Body of pancreas (tissue), 4 donors: ENCODE measurements around the gene ACHE. TPM values are rescaled to one million over a fixed set of nuclear protein-coding genes. Genes with fewer than 3 reads are reported as not detected.
A peak's percentile ranks its signal among the peaks of the same experiment; 100 is the strongest.
"Not testable (repeated sequence)": the region's sequence is repeated elsewhere in the genome, so short reads cannot be mapped to it uniquely, and the experiment has no call there.

ENCODE experiments used
- ATAC-seq: fragments of 150-250 bp; one replicate; pipeline ENCODE4 v1.9.1; 2016
- DNase-seq, 4 donors: peaks; one replicate each; pipeline ENCODE4 v3.0.0-alpha.2; 2019
- H3K27ac ChIP-seq, 4 donors: fragments of 200-600 bp; sonication (generic); 1 replicate in 3 of 4; 2 replicates in 1 of 4; pipeline versions ENCODE4 v1.5.1 to v1.6.1; 2016 to 2019; ENCODE audit warnings: mild to moderate bottlenecking in 1 of 4, mixed read lengths in 1 of 4, moderate library complexity in 1 of 4
- H3K27me3 ChIP-seq, 2 donors: fragments of 200-600 bp; sonication (generic); one replicate each; pipeline ENCODE4 v1.6.0; 2016; ENCODE audit warnings: mild to moderate bottlenecking in 1 of 2
- H3K36me3 ChIP-seq, 2 donors: fragments of 200-600 bp; sonication (generic); replicated peaks in 1 of 2; 2 replicates each; pipeline ENCODE4 v1.5.1; 2016; ENCODE audit warnings: low read depth in 2 of 2; ENCODE audit not compliant: insufficient read depth in 1 of 2
- H3K4me1 ChIP-seq: fragments of 200-600 bp; sonication (generic); one replicate; pipeline ENCODE4 v1.6.0; 2016
- H3K4me3 ChIP-seq, 2 donors: fragments of 200-600 bp; sonication (generic); 1 replicate in 1 of 2; 2 replicates in 1 of 2; pipeline ENCODE4 v1.5.1; 2016 to 2019
- H3K9me3 ChIP-seq, 3 donors: fragments of 200-600 bp; sonication (generic); 1 replicate in 2 of 3; 2 replicates in 1 of 3; pipeline ENCODE4 v1.5.1; 2016
- POLR2A ChIP-seq, 3 donors: fragments of 450-650 bp; IDR thresholded peaks; one replicate each; pipeline ENCODE4 v1.6.1; 2016; ENCODE audit warnings: antibody characterized with exemption in 3 of 3, mild to moderate bottlenecking in 2 of 3
- WGBS, 2 donors: methylation state at CpG; one replicate each; pipeline ENCODE4 v1.1.5; 2017; 5-methylcytosine and 5-hydroxymethylcytosine counted together
- intact Hi-C: fragments of 100-400 bp; cut with DNase I; formaldehyde crosslinking; loops from one replicate; pipeline ENCODE4 v1.15.1; 2023
- total RNA-seq, 2 donors: library from RNA; depleted of rRNA; stranded (reverse); fragments of >200 nt; gene quantifications; one replicate each; pipeline ENCODE4 v1.1.0, GENCODE V29; 2016
- TF ChIP-seq, protein P1 (sequence below), 7 experiments: fragments of 450-650 bp in 4 of 7; fragments of 200-600 bp in 3 of 7; sonication (generic) in 3 of 7; IDR thresholded peaks; one replicate each; pipeline ENCODE4 v1.5.1; 2016 to 2019; ENCODE audit warnings: antibody characterized with exemption in 7 of 7

Gene ACHE
- total RNA-seq: 1 to 10 TPM; 6.2 to 7.3 TPM

GRCh38 chr7:100895701-100895955 lies at the start of gene ACHE:
Gene ACHE (minus strand): TSS chr7:100895888. CDS start chr7:100894232, 1,656 bp downstream.
- H3K27me3 ChIP-seq: peaks cover 0 to 18% of the 10 kb centered on the region in 2 donors
- ATAC-seq: peak; percentile 12

DNA sequence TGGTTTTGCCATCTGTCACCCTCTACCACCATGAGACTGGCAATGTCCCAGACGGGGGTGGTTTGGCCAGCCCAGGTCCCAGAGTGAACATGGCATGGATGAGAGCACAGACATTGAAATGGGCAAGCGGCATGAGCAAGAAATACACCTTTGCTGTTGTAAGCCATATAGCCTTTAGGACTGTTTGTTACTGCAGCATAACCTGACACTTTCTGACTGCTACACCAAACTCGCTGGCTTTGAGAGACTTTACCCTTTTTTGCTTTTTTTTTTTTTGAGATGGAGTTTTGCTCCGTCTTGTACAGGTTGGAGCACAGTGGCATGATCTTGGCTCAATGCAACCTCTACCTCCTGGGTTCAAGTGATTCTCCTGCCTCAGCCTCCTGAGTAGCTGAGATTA lies 48.5 kb upstream of the ACHE start:
- DNase-seq (no peak), ATAC-seq (no peak)
- 74 to 89% methylated on average over 4 of the region's 4 CpGs for WGBS, 2 donors
- Histone ChIP-seq H3K27ac (no peak overlapping the region), H3K27me3 (no peaks in the 10 kb centered on the region), H3K4me1 (peaks cover 12% of the 10 kb centered on the region), H3K4me3 (no peak overlapping the region), H3K9me3 (no peaks in the 10 kb centered on the region), H3K36me3 (no peaks in the 10 kb centered on the region)
- intact Hi-C loops: no loop called here
- TF ChIP-seq, protein P1, sequence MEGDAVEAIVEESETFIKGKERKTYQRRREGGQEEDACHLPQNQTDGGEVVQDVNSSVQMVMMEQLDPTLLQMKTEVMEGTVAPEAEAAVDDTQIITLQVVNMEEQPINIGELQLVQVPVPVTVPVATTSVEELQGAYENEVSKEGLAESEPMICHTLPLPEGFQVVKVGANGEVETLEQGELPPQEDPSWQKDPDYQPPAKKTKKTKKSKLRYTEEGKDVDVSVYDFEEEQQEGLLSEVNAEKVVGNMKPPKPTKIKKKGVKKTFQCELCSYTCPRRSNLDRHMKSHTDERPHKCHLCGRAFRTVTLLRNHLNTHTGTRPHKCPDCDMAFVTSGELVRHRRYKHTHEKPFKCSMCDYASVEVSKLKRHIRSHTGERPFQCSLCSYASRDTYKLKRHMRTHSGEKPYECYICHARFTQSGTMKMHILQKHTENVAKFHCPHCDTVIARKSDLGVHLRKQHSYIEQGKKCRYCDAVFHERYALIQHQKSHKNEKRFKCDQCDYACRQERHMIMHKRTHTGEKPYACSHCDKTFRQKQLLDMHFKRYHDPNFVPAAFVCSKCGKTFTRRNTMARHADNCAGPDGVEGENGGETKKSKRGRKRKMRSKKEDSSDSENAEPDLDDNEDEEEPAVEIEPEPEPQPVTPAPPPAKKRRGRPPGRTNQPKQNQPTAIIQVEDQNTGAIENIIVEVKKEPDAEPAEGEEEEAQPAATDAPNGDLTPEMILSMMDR (IDR thresholded peaks at IDR 0.05): no peak
- no peak for TF ChIP-seq POLR2A (IDR thresholded peaks at IDR 0.05)

More at GRCh38 chr7:100895701-100895955, at the start of gene ACHE:
- no peaks in the 10 kb centered on the region for H3K36me3 ChIP-seq
- H3K4me3 ChIP-seq: peak within 1 kb of the TSS; percentile 6 to 18
- no peak for DNase-seq
- WGBS, 2 donors: 0% methylated on average over 2 to 8 of the region's 32 CpGs
- no peaks in the 10 kb centered on the region for H3K9me3 ChIP-seq
- H3K4me1 ChIP-seq: peaks cover 43% of the 10 kb centered on the region
- H3K27ac ChIP-seq: peak within 1 kb of the TSS in 2 of 4 donors; percentile 26 to 44
- intact Hi-C loops: loop anchor here (2.0 kb wide), 1 partner anchor 161 kb away; no protein-coding TSS in a partner anchor
- no peak for TF ChIP-seq POLR2A (IDR thresholded peaks at IDR 0.05)
- TF ChIP-seq, protein P1 (IDR thresholded peaks at IDR 0.05): no peak

DNA sequence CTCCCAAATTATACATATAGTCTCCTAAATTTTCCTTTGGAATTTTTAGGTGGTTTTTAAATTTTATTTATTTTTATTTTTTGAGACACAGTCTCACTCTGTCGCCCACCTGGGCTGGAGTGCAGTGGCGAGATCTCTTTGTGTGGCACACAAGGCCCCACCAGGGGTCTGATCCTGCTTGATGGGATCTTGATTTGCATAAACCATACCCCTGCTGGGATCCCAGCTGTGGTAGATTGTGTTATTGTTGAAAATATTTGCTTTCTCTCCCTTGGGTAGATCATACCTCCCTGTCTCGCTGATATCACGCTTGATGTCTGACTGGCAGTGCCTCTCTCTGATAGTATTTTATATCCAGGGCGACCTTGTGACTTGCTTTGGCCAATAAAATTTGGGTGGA lies 48.0 kb upstream of the ACHE start:
- TF ChIP-seq, protein P1 (IDR thresholded peaks at IDR 0.05): no peak
- no peak for TF ChIP-seq POLR2A (IDR thresholded peaks at IDR 0.05)
- Histone ChIP-seq H3K27me3 (no peaks in the 10 kb centered on the region), H3K4me3 (no peak overlapping the region), H3K9me3 (no peaks in the 10 kb centered on the region), H3K27ac (no peak overlapping the region), H3K36me3 (no peaks in the 10 kb centered on the region), H3K4me1 (peaks cover 12% of the 10 kb centered on the region)
- intact Hi-C loops: no loop called here
- WGBS, 2 donors: 72 to 78% methylated on average over 5 of the region's 5 CpGs
- ATAC-seq (no peak), DNase-seq (no peak)

GRCh38 chr7:100942045-100942774 lies 46.5 kb upstream of the ACHE start:
- 48 to 53% methylated on average over 9 of the region's 9 CpGs for WGBS, 2 donors
- peak; percentile 69 for ATAC-seq
- H3K4me3 ChIP-seq: no peak overlapping the region
- no peak overlapping the region for H3K27ac ChIP-seq
- no peaks in the 10 kb centered on the region for H3K27me3 ChIP-seq
- H3K4me1 ChIP-seq: peaks cover 12% of the 10 kb centered on the region
- TF ChIP-seq POLR2A (IDR thresholded peaks at IDR 0.05): no peak
- TF ChIP-seq, protein P1 (IDR thresholded peaks at IDR 0.05): no peak
- intact Hi-C loops: no loop called here
- H3K9me3 ChIP-seq: no peaks in the 10 kb centered on the region
- DNase-seq: no peak
- H3K36me3 ChIP-seq: no peaks in the 10 kb centered on the region

- H3K27ac ChIP-seq, H3K36me3 ChIP-seq, H3K4me1 ChIP-seq, H3K27me3 ChIP-seq, ATAC-seq, H3K9me3 ChIP-seq, DNase-seq, H3K4me3 ChIP-seq, intact Hi-C loops: not testable (repeated sequence)
- WGBS, 2 donors: 75 to 86% methylated on average over 7 of the region's 7 CpGs
These were observed 40.5 kb upstream of the ACHE start for GRCh38 chr7:100936167-100936566.

DNA sequence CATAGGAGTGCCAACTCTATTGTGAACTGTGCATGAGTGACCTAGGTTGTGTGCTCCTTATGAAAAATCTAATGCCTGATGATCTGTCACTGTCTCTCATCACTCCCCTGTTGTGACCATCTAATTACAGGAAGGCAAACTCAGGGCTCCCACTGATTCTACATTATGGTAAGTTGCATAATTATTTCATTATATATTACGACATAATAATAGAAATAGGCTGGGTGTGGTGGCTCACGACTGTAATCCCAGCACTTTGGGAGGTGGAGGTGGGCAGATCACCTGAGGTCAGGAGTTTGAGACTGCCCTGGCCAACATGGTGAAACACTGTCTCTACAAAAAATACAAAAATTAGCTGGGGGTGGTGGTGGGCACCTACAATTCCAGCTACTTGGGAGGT lies 39.7 kb upstream of the ACHE start:
- H3K27me3 ChIP-seq, ATAC-seq, H3K4me3 ChIP-seq, H3K9me3 ChIP-seq, intact Hi-C loops, H3K27ac ChIP-seq, H3K4me1 ChIP-seq, DNase-seq, H3K36me3 ChIP-seq: not testable (repeated sequence)
- WGBS, 2 donors: 64 to 67% methylated on average over 2 of the region's 2 CpGs
